Type B pancreatic cell (in vitro differentiated cells): Measurements from ENCODE around the gene DOCK7. TPM values are rescaled to one million over a fixed set of nuclear protein-coding genes. Genes with fewer than 3 reads are reported as not detected.
A peak's percentile ranks its signal among the peaks of the same experiment; 100 is the strongest.
"Not testable (repeated sequence)": the region's sequence is repeated elsewhere in the genome, so short reads cannot be mapped to it uniquely, and the experiment has no call there.

Experiments used
- DNase-seq: peaks from one replicate; pipeline ENCODE4 v3.0.0; 2021; ENCODE audit warnings: mixed read lengths; ENCODE audit not compliant: unreplicated experiment; ENCODE audit errors: extremely low spot score
- H3K27ac Mint-ChIP-seq: 2 replicates; pipeline ENCODE4 v1.8.0; 2021; ENCODE audit warnings: mild to moderate bottlenecking, mixed read lengths
- H3K27me3 Mint-ChIP-seq: 2 replicates; pipeline ENCODE4 v1.8.0; 2021; ENCODE audit warnings: mixed read lengths
- H3K36me3 Mint-ChIP-seq: 2 replicates; pipeline ENCODE4 v1.8.0; 2021; ENCODE audit warnings: mixed read lengths
- H3K4me1 Mint-ChIP-seq: one replicate; pipeline ENCODE4 v1.8.0; 2021; ENCODE audit warnings: mixed read lengths; ENCODE audit not compliant: unreplicated experiment
- H3K4me3 Mint-ChIP-seq: 2 replicates; pipeline ENCODE4 v1.8.0; 2021; ENCODE audit warnings: mild to moderate bottlenecking, mixed read lengths
- H3K9me3 Mint-ChIP-seq: 2 replicates; pipeline ENCODE4 v1.8.0; 2021; ENCODE audit warnings: mixed read lengths
- total RNA-seq: library from RNA; stranded (reverse); gene quantifications from 2 replicates; pipeline ENCODE4 v1.2.1, GENCODE V29; 2021; ENCODE audit warnings: low replicate concordance
- TF ChIP-seq, protein P1 (sequence below): fragments of 200-600 bp; sonication (generic); conservative IDR thresholded peaks from 2 replicates; pipeline ENCODE4 v1.5.0; 2021; ENCODE audit warnings: antibody characterized with exemption, mild to moderate bottlenecking

DOCK7 gene
- total RNA-seq, 1 donor from 2014 or later: 61.1 TPM

DNA sequence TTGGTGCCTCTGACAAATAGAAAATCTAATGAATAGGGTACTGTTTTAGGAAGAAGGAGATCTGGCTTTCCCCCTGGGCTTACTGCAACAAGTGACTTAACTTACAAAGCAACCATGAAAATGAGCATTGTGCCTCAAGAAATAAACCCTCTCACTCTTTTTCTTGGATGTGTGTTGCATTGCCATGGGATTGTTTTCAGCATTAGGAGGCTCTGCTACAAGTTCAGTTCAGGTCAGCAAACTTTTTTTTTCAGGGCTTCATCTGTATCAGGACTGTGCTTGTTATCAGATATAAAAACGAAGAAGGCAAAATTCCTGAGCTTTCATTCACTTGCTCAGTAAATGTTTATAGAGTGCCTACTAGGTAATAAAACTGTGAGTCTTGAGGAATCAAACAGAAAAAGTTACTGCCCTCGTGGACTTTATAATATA is 37.8 kb upstream of the DOCK7 start:
- Mint-ChIP-seq H3K27me3 (peaks cover 4% of the 10 kb centered on the region), H3K27ac (peak overlapping the region; percentile 8), H3K36me3 (no peaks in the 10 kb centered on the region), H3K4me1 (peaks cover 35% of the 10 kb centered on the region), H3K9me3 (no peaks in the 10 kb centered on the region), H3K4me3 (no peak overlapping the region)
- TF ChIP-seq, protein P1, sequence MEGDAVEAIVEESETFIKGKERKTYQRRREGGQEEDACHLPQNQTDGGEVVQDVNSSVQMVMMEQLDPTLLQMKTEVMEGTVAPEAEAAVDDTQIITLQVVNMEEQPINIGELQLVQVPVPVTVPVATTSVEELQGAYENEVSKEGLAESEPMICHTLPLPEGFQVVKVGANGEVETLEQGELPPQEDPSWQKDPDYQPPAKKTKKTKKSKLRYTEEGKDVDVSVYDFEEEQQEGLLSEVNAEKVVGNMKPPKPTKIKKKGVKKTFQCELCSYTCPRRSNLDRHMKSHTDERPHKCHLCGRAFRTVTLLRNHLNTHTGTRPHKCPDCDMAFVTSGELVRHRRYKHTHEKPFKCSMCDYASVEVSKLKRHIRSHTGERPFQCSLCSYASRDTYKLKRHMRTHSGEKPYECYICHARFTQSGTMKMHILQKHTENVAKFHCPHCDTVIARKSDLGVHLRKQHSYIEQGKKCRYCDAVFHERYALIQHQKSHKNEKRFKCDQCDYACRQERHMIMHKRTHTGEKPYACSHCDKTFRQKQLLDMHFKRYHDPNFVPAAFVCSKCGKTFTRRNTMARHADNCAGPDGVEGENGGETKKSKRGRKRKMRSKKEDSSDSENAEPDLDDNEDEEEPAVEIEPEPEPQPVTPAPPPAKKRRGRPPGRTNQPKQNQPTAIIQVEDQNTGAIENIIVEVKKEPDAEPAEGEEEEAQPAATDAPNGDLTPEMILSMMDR: no peak
- DNase-seq: no peak

DNA sequence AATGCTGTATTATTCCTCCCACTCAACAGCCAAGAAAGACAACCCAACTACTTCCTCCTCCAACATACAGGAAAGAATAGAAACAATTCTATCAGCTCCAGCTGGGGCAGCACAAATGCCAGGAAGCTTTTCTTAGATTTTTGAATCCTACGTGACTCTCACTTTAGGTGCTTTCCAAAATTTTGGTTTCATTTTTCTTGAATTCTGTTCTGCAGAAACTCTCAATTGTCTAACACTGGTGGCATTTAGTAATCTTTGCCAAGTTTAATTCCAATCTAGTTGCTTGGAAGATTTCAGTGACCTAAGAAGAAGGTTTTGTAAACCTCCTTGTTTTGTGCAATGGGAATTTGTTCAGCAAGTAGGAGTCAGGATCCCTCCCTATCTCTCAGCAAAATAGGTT is 37.1 kb upstream of the DOCK7 start:
- no peaks in the 10 kb centered on the region for H3K36me3 Mint-ChIP-seq
- H3K4me3 Mint-ChIP-seq: peak overlapping the region; percentile 2
- TF ChIP-seq, protein P1: no peak
- H3K9me3 Mint-ChIP-seq: no peaks in the 10 kb centered on the region
- no peak for DNase-seq
- no peak overlapping the region for H3K27ac Mint-ChIP-seq
- H3K27me3 Mint-ChIP-seq: peaks cover 4% of the 10 kb centered on the region
- peaks cover 40% of the 10 kb centered on the region for H3K4me1 Mint-ChIP-seq

DNA sequence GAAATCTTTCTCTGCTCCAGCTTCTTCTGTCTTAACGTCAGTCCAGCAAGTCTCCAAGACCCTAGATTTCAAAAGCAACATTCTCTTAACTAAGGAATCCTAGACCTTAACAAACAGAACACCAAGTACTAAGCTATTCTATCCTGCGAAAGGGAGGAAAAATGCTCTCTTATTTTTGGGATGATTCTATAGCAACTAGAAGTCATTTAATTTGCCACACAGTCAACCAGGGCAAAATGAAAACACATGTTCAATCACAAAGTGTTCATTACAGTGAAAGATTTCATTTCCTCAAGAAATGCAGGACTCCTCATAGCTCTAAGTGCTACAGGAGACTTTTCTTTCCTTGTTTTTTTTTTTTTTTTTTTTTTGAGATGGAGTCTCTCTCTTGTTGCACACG is 36.2 kb upstream of the DOCK7 start:
- H3K27me3 Mint-ChIP-seq: peaks cover 4% of the 10 kb centered on the region
- peak overlapping the region; percentile 25 for H3K27ac Mint-ChIP-seq
- H3K36me3 Mint-ChIP-seq: no peaks in the 10 kb centered on the region
- no peak overlapping the region for H3K4me3 Mint-ChIP-seq
- no peak for DNase-seq
- TF ChIP-seq, protein P1: no peak
- no peaks in the 10 kb centered on the region for H3K9me3 Mint-ChIP-seq
- peaks cover 40% of the 10 kb centered on the region for H3K4me1 Mint-ChIP-seq

DNA sequence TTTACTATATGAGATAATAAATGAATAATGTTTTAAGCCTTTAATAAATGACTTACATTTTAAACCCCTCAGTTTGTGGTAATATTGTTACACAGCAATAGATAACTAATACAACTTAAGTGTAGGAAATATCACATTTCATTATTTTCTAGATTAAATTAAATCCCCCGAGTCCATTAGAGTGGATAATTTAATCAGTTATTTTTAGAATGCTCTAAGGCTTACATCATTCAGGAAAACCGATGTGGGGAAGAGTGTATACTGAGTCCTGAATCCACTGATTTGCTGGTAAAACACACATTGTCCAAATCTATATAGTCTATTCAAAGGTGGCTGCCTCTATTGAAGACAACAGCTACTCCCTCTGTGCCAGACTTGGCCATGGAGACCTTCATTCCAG is 35.7 kb upstream of the DOCK7 start:
- Mint-ChIP-seq H3K9me3 (no peaks in the 10 kb centered on the region), H3K36me3 (no peaks in the 10 kb centered on the region), H3K27ac (peak overlapping the region; percentile 25), H3K4me1 (peaks cover 40% of the 10 kb centered on the region), H3K4me3 (no peak overlapping the region), H3K27me3 (peaks cover 8% of the 10 kb centered on the region)
- TF ChIP-seq, protein P1: no peak
- DNase-seq: no peak

DNA sequence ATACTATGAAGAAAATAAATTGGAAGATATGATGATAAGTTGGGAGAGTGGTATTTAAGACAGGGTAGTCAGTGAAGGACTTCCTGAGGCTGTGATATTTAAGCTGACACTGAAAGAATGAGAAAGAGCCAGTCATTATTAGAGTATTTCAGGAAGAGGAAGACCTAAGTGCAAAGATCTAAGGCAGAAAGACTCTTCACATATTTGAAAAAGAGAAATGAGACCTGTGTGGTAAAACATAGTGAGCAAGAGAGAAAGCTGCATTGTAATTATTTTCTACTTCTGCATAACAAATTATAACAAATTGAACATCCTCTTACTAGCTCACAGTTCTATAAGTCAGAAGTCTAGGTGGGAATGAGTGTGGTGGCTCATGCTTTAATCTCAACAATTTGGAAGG is 34.6 kb upstream of the DOCK7 start:
- H3K36me3 Mint-ChIP-seq: no peaks in the 10 kb centered on the region
- H3K27ac Mint-ChIP-seq: no peak overlapping the region
- no peak for DNase-seq
- no peaks in the 10 kb centered on the region for H3K9me3 Mint-ChIP-seq
- H3K27me3 Mint-ChIP-seq: peaks cover 14% of the 10 kb centered on the region
- no peak overlapping the region for H3K4me3 Mint-ChIP-seq
- peaks cover 38% of the 10 kb centered on the region for H3K4me1 Mint-ChIP-seq
- TF ChIP-seq, protein P1: no peak

DNA sequence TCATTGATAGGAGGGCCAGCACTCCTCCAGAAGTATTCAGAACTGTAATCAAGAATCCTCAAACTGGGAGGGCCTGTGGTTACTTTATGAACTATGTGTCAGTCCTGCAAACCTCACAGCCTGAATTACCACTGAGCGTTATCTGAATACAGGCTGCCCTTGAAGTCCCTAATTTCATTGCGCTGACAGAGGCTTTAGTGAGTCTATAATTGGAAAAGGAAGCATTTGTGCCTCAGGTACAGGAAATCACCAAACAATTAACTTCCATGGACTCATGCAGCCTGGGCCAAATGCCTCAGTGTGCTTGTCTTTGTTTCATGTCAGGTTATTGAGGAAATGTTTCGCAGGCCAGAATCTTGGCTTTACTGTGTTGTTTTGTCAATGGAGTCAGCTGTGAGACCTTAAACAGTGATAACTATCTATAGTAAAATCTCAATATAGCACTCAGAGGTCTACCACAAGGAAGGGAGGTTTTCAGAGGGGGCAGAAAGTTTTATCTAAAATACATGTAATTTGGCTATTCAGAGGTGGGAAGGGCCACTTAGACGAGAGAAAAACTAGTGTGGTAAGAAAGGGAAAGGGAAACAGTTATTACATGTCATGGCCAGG is 32.9 kb upstream of the DOCK7 start:
- TF ChIP-seq, protein P1: no peak
- H3K27ac Mint-ChIP-seq: peak overlapping the region; percentile 22
- H3K4me3 Mint-ChIP-seq: peak overlapping the region; percentile 5
- no peaks in the 10 kb centered on the region for H3K36me3 Mint-ChIP-seq
- H3K9me3 Mint-ChIP-seq: no peaks in the 10 kb centered on the region
- H3K4me1 Mint-ChIP-seq: peaks cover 38% of the 10 kb centered on the region
- peaks cover 20% of the 10 kb centered on the region for H3K27me3 Mint-ChIP-seq
- no peak for DNase-seq

DNA sequence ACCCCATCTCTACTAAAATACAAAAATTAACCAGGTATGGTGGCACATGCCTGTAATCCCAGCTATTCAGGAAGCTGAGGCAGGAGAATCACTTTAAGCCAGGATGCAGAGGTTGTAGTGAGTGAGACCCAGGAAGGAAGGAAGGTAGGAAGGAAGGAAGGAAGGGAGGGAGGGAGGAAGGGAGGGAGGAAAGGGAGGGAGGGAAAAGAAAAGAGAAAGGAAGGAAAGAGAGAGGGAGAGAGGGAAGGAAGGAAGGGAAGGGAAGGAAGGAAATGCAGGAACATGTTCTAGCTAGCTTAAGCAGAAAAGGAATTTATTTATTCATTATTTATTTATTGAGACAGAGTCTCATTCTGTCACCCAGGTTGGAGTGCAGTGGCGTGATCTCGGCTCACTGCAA is 30.2 kb upstream of the DOCK7 start:
- peaks cover 20% of the 10 kb centered on the region for H3K27me3 Mint-ChIP-seq
- H3K9me3 Mint-ChIP-seq, H3K36me3 Mint-ChIP-seq, DNase-seq, H3K27ac Mint-ChIP-seq, H3K4me3 Mint-ChIP-seq: not testable (repeated sequence)
- H3K4me1 Mint-ChIP-seq: peaks cover 19% of the 10 kb centered on the region
